ENCODE measurements around the gene HPD.
A peak's percentile ranks its signal among the peaks of the same experiment; 100 is the strongest.
"Not testable (repeated sequence)": the region's sequence is repeated elsewhere in the genome, so short reads cannot be mapped to it uniquely, and the experiment has no call there.

Gene HPD

GRCh38 chr12:121858662-121859572 is at the start of gene HPD:
Gene HPD, minus strand, starts transcription at chr12:121858859. Its CDS starts 36 bp downstream, at chr12:121858823.
- no peak for DNase-seq

- no peak for DNase-seq
These were observed 47.1 kb upstream of the HPD start for GRCh38 chr12:121905746-121906145.

- DNase-seq: no peak
These were observed 44.5 kb upstream of the HPD start for GRCh38 chr12:121903202-121903601.

GRCh38 chr12:121899590-121899989 is 40.9 kb upstream of the HPD start:
- DNase-seq: no peak

- DNase-seq: no peak
These were observed 39.6 kb upstream of the HPD start for GRCh38 chr12:121898287-121898686.

GRCh38 chr12:121894633-121895032 is 36.0 kb upstream of the HPD start:
- DNase-seq: no peak

- DNase-seq: no peak
These were observed 35.4 kb upstream of the HPD start for GRCh38 chr12:121893961-121894460.

- DNase-seq: no peak
These were observed 34.3 kb upstream of the HPD start for GRCh38 chr12:121892673-121893561.

- DNase-seq: not testable (repeated sequence)
These were observed 31.0 kb upstream of the HPD start for GRCh38 chr12:121889661-121890060.

- DNase-seq: no peak
These were observed 30.6 kb upstream of the HPD start for GRCh38 chr12:121889274-121889624.

- DNase-seq: peak; percentile 99
These were observed 30.0 kb upstream of the HPD start, which contains the start of gene PSMD9 for GRCh38 chr12:121888478-121889273. Gene PSMD9, plus strand, starts transcription at chr12:121888790. Its CDS starts 67 bp downstream, at chr12:121888857.

- no peak for DNase-seq
These were observed 29.4 kb upstream of the HPD start for GRCh38 chr12:121888083-121888477.

GRCh38 chr12:121885129-121885528 is 26.5 kb upstream of the HPD start:
- DNase-seq: not testable (repeated sequence)

GRCh38 chr12:121883315-121883660 is 24.6 kb upstream of the HPD start:
- no peak for DNase-seq

GRCh38 chr12:121876080-121876447 is 17.4 kb upstream of the HPD start:
- DNase-seq: not testable (repeated sequence)

GRCh38 chr12:121875582-121875981 is 16.9 kb upstream of the HPD start:
- no peak for DNase-seq

- no peak for DNase-seq
These were observed 15.4 kb upstream of the HPD start for GRCh38 chr12:121874071-121874470.

- no peak for DNase-seq
These were observed 14.5 kb upstream of the HPD start for GRCh38 chr12:121873216-121873569.

GRCh38 chr12:121872546-121873215 is 14.0 kb upstream of the HPD start:
- DNase-seq: no peak

GRCh38 chr12:121871467-121871866 is 12.8 kb upstream of the HPD start:
- no peak for DNase-seq

GRCh38 chr12:121869229-121869628 is 10.6 kb upstream of the HPD start:
- DNase-seq: not testable (repeated sequence)

GRCh38 chr12:121866331-121866730 is 7.7 kb upstream of the HPD start:
- DNase-seq: no peak

All from NCI-H2171 (cell line).